ES-I3 (cell line): ENCODE results near the gene PDS5B.

Experiments
- H3K36me3 ChIP-seq: 2 replicates; pipeline ENCODE4 v1.6.1; 2013; ENCODE audit warnings: mild to moderate bottlenecking, low read length, control low read depth, moderate library complexity; ENCODE audit not compliant: insufficient read depth
- H3K4me1 ChIP-seq: 2 replicates; pipeline ENCODE4 v1.6.1; 2013; ENCODE audit warnings: mild to moderate bottlenecking, control low read depth, low read length; ENCODE audit not compliant: insufficient read depth
- H3K9ac ChIP-seq: 2 replicates; pipeline ENCODE4 v1.6.1; 2013; ENCODE audit warnings: low read depth, mild to moderate bottlenecking, low read length, moderate library complexity
- H3K9me3 ChIP-seq: 2 replicates; pipeline ENCODE4 v1.6.1; 2013; ENCODE audit warnings: mild to moderate bottlenecking, low read length, moderate library complexity; ENCODE audit not compliant: control insufficient read depth, insufficient read depth

The PDS5B gene

DNA sequence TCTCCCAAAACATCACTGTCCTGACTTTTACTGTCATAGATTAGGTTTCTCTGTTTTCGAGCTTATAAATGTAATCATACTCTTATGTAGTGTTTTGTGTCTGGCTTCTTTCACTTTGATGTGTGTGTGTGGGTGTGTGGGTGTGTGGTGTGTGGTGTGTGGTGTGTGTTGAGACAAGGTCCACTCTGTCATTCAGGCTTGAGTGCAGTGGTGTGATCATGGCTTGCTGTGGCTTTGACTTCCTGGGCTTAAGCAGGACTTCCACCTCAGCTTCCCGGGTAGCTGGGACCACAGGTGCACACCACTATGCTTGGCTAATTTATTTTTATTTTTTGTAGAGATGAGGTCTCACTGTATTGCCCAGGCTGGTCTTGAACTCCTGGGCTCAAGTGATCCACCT, 59.6 kb downstream of the PDS5B start:
- no peaks in the 10 kb centered on the region for H3K9me3 ChIP-seq
- H3K4me1 ChIP-seq = peaks cover 13% of the 10 kb centered on the region
- no peaks in the 10 kb centered on the region for H3K36me3 ChIP-seq
- no peak overlapping the region for H3K9ac ChIP-seq

- Histone ChIP-seq H3K4me1 (0 out of 2 replicates have a peak, but pooled peaks cover 3% of the 10 kb centered on the region), H3K9ac (no peak overlapping the region), H3K9me3 (no peaks in the 10 kb centered on the region), H3K36me3 (no peaks in the 10 kb centered on the region)
These were observed 61.7 kb downstream of the PDS5B start for GRCh38 chr13:32647926-32648325.

GRCh38 chr13:32650705-32651311, 64.6 kb downstream of the PDS5B start:
- H3K4me1 ChIP-seq = 0 out of 2 replicates have a peak, but pooled peaks cover 3% of the 10 kb centered on the region
- no peaks in the 10 kb centered on the region; the same call in 1 of the 2 replicates for H3K36me3 ChIP-seq
- no peak overlapping the region for H3K9ac ChIP-seq
- H3K9me3 ChIP-seq = peaks cover under 1% of the 10 kb centered on the region; the same call in 1 of the 2 replicates

GRCh38 chr13:32657309-32657708, 71.1 kb downstream of the PDS5B start:
- H3K9ac ChIP-seq = no peak overlapping the region
- no peaks in the 10 kb centered on the region; the same call in 1 of the 2 replicates for H3K36me3 ChIP-seq
- H3K9me3 ChIP-seq = peaks cover 3% of the 10 kb centered on the region
- H3K4me1 ChIP-seq = no peaks in the 10 kb centered on the region

DNA sequence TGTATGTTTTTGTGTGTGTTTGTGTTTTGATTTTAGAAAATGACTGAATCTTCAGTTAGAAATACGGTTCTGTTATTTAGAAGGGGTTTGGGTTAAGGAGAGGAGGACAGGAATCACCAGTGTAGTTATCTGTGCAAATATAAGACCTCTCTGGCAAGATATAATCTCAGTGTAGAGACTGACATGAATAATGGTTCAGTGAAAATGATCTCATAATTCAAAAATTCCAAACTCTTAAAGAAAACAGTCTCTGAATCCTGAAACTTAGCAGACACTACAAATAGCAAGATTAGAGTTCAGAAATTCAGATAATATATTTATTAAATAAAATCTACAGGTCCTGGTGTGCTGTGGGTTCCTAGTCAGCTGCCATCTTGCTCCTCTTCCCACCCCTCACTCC, 73.5 kb downstream of the PDS5B start:
- Histone ChIP-seq H3K9me3 (peaks cover 3% of the 10 kb centered on the region), H3K4me1 (no peaks in the 10 kb centered on the region), H3K36me3 (no peaks in the 10 kb centered on the region), H3K9ac (no peak overlapping the region)

GRCh38 chr13:32660227-32660626, 74.0 kb downstream of the PDS5B start:
- Histone ChIP-seq H3K36me3 (no peaks in the 10 kb centered on the region), H3K9me3 (peaks cover 3% of the 10 kb centered on the region), H3K9ac (no peak overlapping the region)

DNA sequence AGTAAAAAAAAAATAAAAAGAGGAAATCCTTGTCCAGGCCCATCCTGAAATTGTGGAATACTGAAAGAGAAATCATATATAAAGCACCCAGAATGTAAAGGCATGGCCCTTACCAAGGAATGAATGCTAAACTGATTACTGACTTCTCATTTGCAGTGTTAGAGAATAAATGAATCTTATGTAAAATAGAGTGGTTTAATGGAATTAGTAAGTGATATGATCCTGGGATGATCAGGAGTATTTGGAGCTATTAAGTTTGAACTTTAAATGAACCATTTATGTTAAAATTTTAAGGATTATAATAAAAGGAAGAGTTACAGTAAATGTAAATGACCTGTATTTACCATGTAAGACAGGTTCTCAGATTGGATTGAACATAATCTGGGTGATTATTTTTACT, 75.4 kb downstream of the PDS5B start:
- H3K9me3 ChIP-seq = no peaks in the 10 kb centered on the region
- H3K4me1 ChIP-seq = no peaks in the 10 kb centered on the region
- H3K9ac ChIP-seq = no peak overlapping the region
- no peaks in the 10 kb centered on the region for H3K36me3 ChIP-seq

More at GRCh38 chr13:32660227-32660626, 74.0 kb downstream of the PDS5B start:
- no peaks in the 10 kb centered on the region for H3K4me1 ChIP-seq

DNA sequence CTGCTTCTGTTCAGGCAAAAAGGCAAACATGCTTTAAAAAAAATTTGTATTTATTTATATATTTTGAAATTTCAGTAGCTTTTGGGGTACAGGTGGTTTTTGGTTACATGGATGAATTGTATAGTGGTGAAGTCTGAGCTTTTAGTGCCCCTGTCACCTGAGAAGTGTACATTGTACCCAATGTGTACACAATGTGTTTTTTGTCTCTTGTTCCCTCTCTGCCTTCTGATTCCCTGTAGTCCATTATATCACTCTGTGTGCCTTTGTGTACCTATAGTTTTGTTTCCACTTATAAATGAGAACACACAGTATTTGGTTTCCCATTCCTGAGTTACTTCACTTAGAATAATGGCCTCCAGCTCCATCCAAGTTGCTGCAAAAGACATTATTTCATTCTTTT, 77.4 kb downstream of the PDS5B start:
- Histone ChIP-seq H3K4me1 (no peaks in the 10 kb centered on the region), H3K9me3 (no peaks in the 10 kb centered on the region), H3K9ac (no peak overlapping the region), H3K36me3 (no peaks in the 10 kb centered on the region)

DNA sequence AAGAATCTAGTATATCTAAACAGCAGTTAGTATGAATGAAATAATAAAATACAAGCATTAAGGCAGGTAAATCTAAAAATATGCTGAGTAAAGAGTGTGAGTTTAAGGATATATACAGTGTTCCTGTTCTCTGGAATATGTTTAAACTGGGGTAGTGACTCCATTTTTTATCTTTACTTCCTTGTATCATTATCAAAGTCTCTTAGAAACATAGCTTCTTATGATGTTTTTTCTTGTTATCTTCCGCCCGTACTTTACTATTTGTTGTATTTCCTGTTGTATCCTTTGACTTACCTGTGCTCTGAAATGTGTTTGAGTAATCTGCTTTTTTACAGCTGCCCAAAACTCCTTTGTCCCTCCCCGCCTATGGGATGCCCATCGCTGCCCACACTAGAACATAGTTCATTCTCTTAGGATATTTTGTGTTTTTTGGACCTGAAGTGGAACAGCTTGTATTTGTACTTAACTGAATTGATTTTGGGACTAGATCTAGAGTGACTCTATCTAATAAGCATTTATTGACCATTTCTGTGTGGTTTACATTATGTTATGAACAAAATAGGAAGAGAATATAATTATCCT, 80.8 kb downstream of the PDS5B start:
- Histone ChIP-seq H3K9ac (no peak overlapping the region), H3K4me1 (no peaks in the 10 kb centered on the region), H3K9me3 (no peaks in the 10 kb centered on the region), H3K36me3 (no peaks in the 10 kb centered on the region)

DNA sequence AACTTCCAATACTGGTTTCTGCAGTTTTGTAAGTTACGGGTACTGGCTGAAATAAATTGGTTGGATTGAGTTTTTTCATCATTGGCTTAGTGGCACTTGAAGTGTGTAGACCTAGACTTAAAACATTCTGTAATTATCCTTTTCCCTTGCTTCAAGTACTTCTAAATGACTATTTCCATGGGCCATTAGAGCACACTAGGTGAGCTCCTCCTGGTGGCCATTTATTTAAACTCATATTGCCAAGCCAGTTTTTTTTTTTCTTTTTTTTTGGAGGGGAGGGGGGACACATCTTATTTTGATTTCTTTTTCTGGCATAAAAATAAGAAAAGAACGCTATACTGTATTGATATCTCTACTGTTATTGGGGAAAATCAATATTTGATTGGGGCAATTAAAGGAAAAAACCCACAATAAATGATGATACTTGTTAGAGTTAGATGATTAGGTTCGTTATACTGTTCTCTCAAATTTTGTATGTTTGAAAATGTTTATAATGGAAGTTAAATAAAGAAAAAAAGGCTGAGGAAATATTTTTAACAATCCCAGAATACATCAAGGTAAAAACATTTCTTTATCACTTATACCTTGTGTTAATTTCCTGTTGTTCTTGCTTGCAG, 82.9 kb downstream of the PDS5B start:
- H3K9me3 ChIP-seq = no peaks in the 10 kb centered on the region
- H3K36me3 ChIP-seq = no peaks in the 10 kb centered on the region
- no peak overlapping the region for H3K9ac ChIP-seq
- H3K4me1 ChIP-seq = no peaks in the 10 kb centered on the region

GRCh38 chr13:32674503-32674902, 88.3 kb downstream of the PDS5B start:
- Histone ChIP-seq H3K4me1 (no peaks in the 10 kb centered on the region), H3K9me3 (no peaks in the 10 kb centered on the region), H3K36me3 (no peaks in the 10 kb centered on the region)

GRCh38 chr13:32676242-32676641, 90.0 kb downstream of the PDS5B start:
- no peaks in the 10 kb centered on the region for H3K36me3 ChIP-seq
- H3K9me3 ChIP-seq = no peaks in the 10 kb centered on the region
- no peak overlapping the region for H3K9ac ChIP-seq
- no peaks in the 10 kb centered on the region for H3K4me1 ChIP-seq

More at GRCh38 chr13:32674503-32674902, 88.3 kb downstream of the PDS5B start:
- H3K9ac ChIP-seq = no peak overlapping the region

- Histone ChIP-seq H3K36me3 (no peaks in the 10 kb centered on the region), H3K9me3 (no peaks in the 10 kb centered on the region), H3K9ac (no peak overlapping the region), H3K4me1 (no peaks in the 10 kb centered on the region)
These were observed 95.9 kb downstream of the PDS5B start for GRCh38 chr13:32682130-32682529.

DNA sequence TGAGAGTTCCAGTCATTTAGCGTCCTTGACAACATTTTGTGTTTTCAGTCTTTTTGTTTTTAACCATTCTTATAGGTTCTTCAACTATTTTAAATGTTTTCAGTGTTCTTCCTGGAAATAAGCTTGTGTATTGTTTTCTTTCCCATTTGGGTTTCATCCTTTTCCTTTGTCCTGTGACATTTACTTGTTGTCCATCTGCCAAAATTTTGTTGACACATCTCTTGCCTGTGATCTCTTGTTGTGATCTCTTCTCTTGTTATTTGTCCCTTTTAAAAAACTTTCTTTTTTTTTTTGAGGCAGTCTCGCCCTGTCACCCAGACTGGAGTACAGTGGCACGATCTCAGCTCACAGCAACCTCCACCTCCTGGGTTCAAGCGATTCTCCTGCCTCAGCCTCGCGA, 96.5 kb downstream of the PDS5B start:
- no peaks in the 10 kb centered on the region for H3K36me3 ChIP-seq

GRCh38 chr13:32687275-32687674, 101.0 kb downstream of the PDS5B start:
- H3K9ac ChIP-seq = no peak overlapping the region
- H3K36me3 ChIP-seq = no peaks in the 10 kb centered on the region
- H3K9me3 ChIP-seq = no peaks in the 10 kb centered on the region
- no peaks in the 10 kb centered on the region for H3K4me1 ChIP-seq

More for the DNA sequence above, 96.5 kb downstream of the PDS5B start:
- Histone ChIP-seq H3K9ac (no peak overlapping the region), H3K4me1 (no peaks in the 10 kb centered on the region), H3K9me3 (no peaks in the 10 kb centered on the region)
